CD4-positive, CD25-positive, alpha-beta regulatory T cell (primary cell): ENCODE measurements around the gene ZNRD2. TPM values are rescaled to one million over a fixed set of nuclear protein-coding genes. Genes with fewer than 3 reads are reported as not detected.

Experiments used
- ATAC-seq, 2 donors: fragments of 150-1000 bp; cut with Tn5 transposase; one replicate each; pipeline ENCODE4 v1.10.0; 2021; ENCODE audit warnings: low read depth in 2 of 2, moderate number of reproducible peaks in 2 of 2, moderate library complexity in 1 of 2
- DNase-seq, 3 donors: peaks; one replicate each; pipeline versions ENCODE4 v3.0.0 to v3.0.0-alpha.2; 2012 to 2022; ENCODE audit warnings: mixed read lengths in 1 of 3
- H3K27ac ChIP-seq: one replicate; pipeline ENCODE4 v1.7.0; 2013; ENCODE audit warnings: mild to moderate bottlenecking, low read length; ENCODE audit not compliant: insufficient read depth, poor library complexity, severe bottlenecking
- H3K27me3 ChIP-seq: one replicate; pipeline ENCODE4 v1.7.0; 2013; ENCODE audit warnings: low read length; ENCODE audit not compliant: control insufficient read depth, insufficient read depth
- H3K36me3 ChIP-seq: one replicate; pipeline ENCODE4 v1.7.0; 2013; ENCODE audit warnings: mild to moderate bottlenecking, low read length, moderate library complexity; ENCODE audit not compliant: control insufficient read depth, insufficient read depth
- H3K4me1 ChIP-seq: 2 replicates; pipeline ENCODE4 v1.7.0; 2013; ENCODE audit warnings: mild to moderate bottlenecking, low read length; ENCODE audit not compliant: insufficient read depth, control insufficient read depth, poor library complexity, severe bottlenecking
- H3K4me3 ChIP-seq: one replicate; pipeline ENCODE4 v1.7.0; 2013; ENCODE audit warnings: low read depth, mild to moderate bottlenecking, low read length, moderate library complexity
- H3K9me3 ChIP-seq, 2 experiments: 1 replicate in 1 of 2; 2 replicates in 1 of 2; pipeline ENCODE4 v1.7.0; 2013; ENCODE audit warnings: low read length in 2 of 2, mild to moderate bottlenecking in 1 of 2, moderate library complexity in 1 of 2; ENCODE audit not compliant: control insufficient read depth in 2 of 2
- H3K27ac Mint-ChIP-seq, 3 donors: one replicate each; pipeline ENCODE4 v1.8.0; 2020 to 2022; ENCODE audit warnings: mild to moderate bottlenecking in 3 of 3, mixed read lengths in 3 of 3, moderate library complexity in 2 of 3
- H3K27me3 Mint-ChIP-seq: one replicate; pipeline ENCODE4 v1.8.0; 2022; ENCODE audit warnings: mild to moderate bottlenecking, mixed read lengths
- H3K36me3 Mint-ChIP-seq: one replicate; pipeline ENCODE4 v1.8.0; 2020; ENCODE audit warnings: mixed read lengths
- H3K4me1 Mint-ChIP-seq, 4 donors: one replicate each; pipeline ENCODE4 v1.8.0; 2020 to 2022; ENCODE audit warnings: mixed read lengths in 4 of 4, mild to moderate bottlenecking in 1 of 4
- H3K4me3 Mint-ChIP-seq, 4 donors: one replicate each; pipeline ENCODE4 v1.8.0; 2020 to 2022; ENCODE audit warnings: mild to moderate bottlenecking in 4 of 4, mixed read lengths in 4 of 4, moderate library complexity in 3 of 4
- H3K9me3 Mint-ChIP-seq, 7 donors: one replicate each; pipeline ENCODE4 v1.8.0; 2020 to 2022; ENCODE audit warnings: mixed read lengths in 7 of 7, mild to moderate bottlenecking in 3 of 7, moderate library complexity in 2 of 7
- polyA plus RNA-seq, 4 donors: library from polyadenylated mRNA; unstranded; fragments of 300-500 nt; fragmentation: Illumina TruSeq; gene quantifications; one replicate each; pipeline ENCODE4 v1.2.3, GENCODE V29; 2021
- total RNA-seq: library from RNA; stranded (reverse); gene quantifications from one replicate; pipeline ENCODE4 v1.2.3, GENCODE V29; 2022

Gene ZNRD2
- total and polyA plus RNA-seq, 5 donors from 2014 or later: 34.6 to 84.7 (median 71.6) TPM

- Mint-ChIP-seq H3K27me3 (peaks cover 4% of the 10 kb centered on the region), H3K4me3 (peak overlapping the region in 2 of 4 donors; percentile 27 to 57), H3K4me1 (peaks cover 0 to 37% (median 16%) of the 10 kb centered on the region in 4 donors), H3K36me3 (peaks cover 9% of the 10 kb centered on the region), H3K9me3 (peaks cover 0 to 2% (median 0%) of the 10 kb centered on the region in 7 donors), H3K27ac (peak overlapping the region in 1 of 3 donors; percentile 6)
- Histone ChIP-seq H3K36me3 (peaks cover 55% of the 10 kb centered on the region), H3K4me3 (no peak overlapping the region), H3K9me3 (no peaks in the 10 kb centered on the region), H3K4me1 (peaks cover 23% of the 10 kb centered on the region), H3K27ac (no peak overlapping the region), H3K27me3 (no peaks in the 10 kb centered on the region)
- no peak for ATAC-seq
- DNase-seq: no peak
These were observed 49.1 kb downstream of the ZNRD2 start for GRCh38 chr11:65619281-65619928.

GRCh38 chr11:65620666-65621065 lies 50.4 kb downstream of the ZNRD2 start:
- peaks cover 23% of the 10 kb centered on the region for H3K4me1 ChIP-seq
- peaks cover 9% of the 10 kb centered on the region for H3K36me3 Mint-ChIP-seq
- peaks cover 4% of the 10 kb centered on the region for H3K27me3 Mint-ChIP-seq
- H3K4me1 Mint-ChIP-seq: peaks cover 0 to 32% (median 16%) of the 10 kb centered on the region in 4 donors
- no peak for DNase-seq
- peak overlapping the region in 1 of 4 donors; percentile 75 for H3K4me3 Mint-ChIP-seq
- no peak overlapping the region for H3K27ac ChIP-seq
- H3K27me3 ChIP-seq: no peaks in the 10 kb centered on the region
- peaks cover 61% of the 10 kb centered on the region for H3K36me3 ChIP-seq
- no peaks in the 10 kb centered on the region for H3K9me3 ChIP-seq
- no peak overlapping the region for H3K4me3 ChIP-seq
- H3K9me3 Mint-ChIP-seq: peaks cover 0 to 2% (median 0%) of the 10 kb centered on the region in 7 donors
- no peak overlapping the region for H3K27ac Mint-ChIP-seq
- no peak for ATAC-seq

GRCh38 chr11:65621460-65621859 lies 51.2 kb downstream of the ZNRD2 start:
- no peaks in the 10 kb centered on the region for H3K9me3 ChIP-seq
- no peak overlapping the region for H3K4me3 ChIP-seq
- no peaks in the 10 kb centered on the region for H3K27me3 ChIP-seq
- H3K27ac Mint-ChIP-seq: no peak overlapping the region
- H3K36me3 ChIP-seq: peaks cover 69% of the 10 kb centered on the region
- H3K4me3 Mint-ChIP-seq: peak overlapping the region in 2 of 4 donors; percentile 27 to 75
- H3K27ac ChIP-seq: no peak overlapping the region
- H3K27me3 Mint-ChIP-seq: peaks cover 1% of the 10 kb centered on the region
- peaks cover 0 to 35% (median 17%) of the 10 kb centered on the region in 4 donors for H3K4me1 Mint-ChIP-seq
- peaks cover 13% of the 10 kb centered on the region for H3K36me3 Mint-ChIP-seq
- H3K4me1 ChIP-seq: peaks cover 16% of the 10 kb centered on the region
- peaks cover 0 to 2% (median 0%) of the 10 kb centered on the region in 7 donors for H3K9me3 Mint-ChIP-seq
- DNase-seq: no peak
- ATAC-seq: no peak

Other genes starting within 250 kb of the ZNRD2 start
- 67.0 TPM for gene DPF2, start 236.6 kb upstream of the ZNRD2 start, total RNA-seq
- 10 to 100 TPM; 70.3 to 81.4 (median 74.9) TPM for gene DPF2, start 236.6 kb upstream of the ZNRD2 start, polyA plus RNA-seq
- 0.37 TPM for gene TIGD3, start 215.7 kb upstream of the ZNRD2 start, total RNA-seq
- under 1 TPM; 0.19 to 0.90 (median 0.59) TPM for gene TIGD3, start 215.7 kb upstream of the ZNRD2 start, polyA plus RNA-seq
- gene SLC25A45, start 187.8 kb upstream of the ZNRD2 start, total RNA-seq: 40.3 TPM
- gene SLC25A45, start 187.8 kb upstream of the ZNRD2 start, polyA plus RNA-seq: 10 to 100 TPM; 11.1 to 16.9 (median 13.8) TPM
- gene FRMD8, start 183.8 kb upstream of the ZNRD2 start, total RNA-seq: 47.4 TPM
- gene FRMD8, start 183.8 kb upstream of the ZNRD2 start, polyA plus RNA-seq: 10 to 100 TPM; 48.7 to 55.1 (median 53.9) TPM
- gene NEAT1, start 147.7 kb upstream of the ZNRD2 start, total RNA-seq: 890 TPM
- gene NEAT1, start 147.7 kb upstream of the ZNRD2 start, polyA plus RNA-seq: 1 to 10 TPM; 1.4 to 3.1 (median 1.9) TPM
- gene MALAT1, start 71.4 kb upstream of the ZNRD2 start, total RNA-seq: 36,047 TPM
- 1,000 to 10,000 TPM; 2,329 to 3,603 (median 2,794) TPM for gene MALAT1, start 71.4 kb upstream of the ZNRD2 start, polyA plus RNA-seq
- gene SCYL1, start 45.4 kb upstream of the ZNRD2 start, total RNA-seq: 59.0 TPM
- 10 to 100 TPM; 24.3 to 31.2 (median 29.0) TPM for gene SCYL1, start 45.4 kb upstream of the ZNRD2 start, polyA plus RNA-seq
- gene LTBP3, start 12.1 kb upstream of the ZNRD2 start, total RNA-seq: 132 TPM
- 10 to 100 TPM in 2 of 4 donors, 1 to 10 TPM in 2; 9.2 to 15.0 (median 11.9) TPM for gene LTBP3, start 12.1 kb upstream of the ZNRD2 start, polyA plus RNA-seq
- 49.4 TPM for gene FAM89B, start 2.1 kb downstream of the ZNRD2 start, total RNA-seq
- 100 to 1,000 TPM in 3 of 4 donors, 10 to 100 TPM in 1; 77.1 to 158 (median 115) TPM for gene FAM89B, start 2.1 kb downstream of the ZNRD2 start, polyA plus RNA-seq
- 143 TPM for gene EHBP1L1, start 5.6 kb downstream of the ZNRD2 start, total RNA-seq
- gene EHBP1L1, start 5.6 kb downstream of the ZNRD2 start, polyA plus RNA-seq: 10 to 100 TPM in 1 of 4 donors, 1 to 10 TPM in 3; 7.8 to 11.6 (median 8.7) TPM
- 5.5 TPM for gene KCNK7, start 25.3 kb downstream of the ZNRD2 start, total RNA-seq
- gene KCNK7, start 25.3 kb downstream of the ZNRD2 start, polyA plus RNA-seq: 1 to 10 TPM in 1 of 4 donors, under 1 TPM in 2, not detected in 1; 0.19 to 1.5 (median 0.76) TPM
- gene MAP3K11, start 43.7 kb downstream of the ZNRD2 start, total RNA-seq: 73.1 TPM
- gene MAP3K11, start 43.7 kb downstream of the ZNRD2 start, polyA plus RNA-seq: 10 to 100 TPM in 2 of 4 donors, 1 to 10 TPM in 2; 8.1 to 11.6 (median 9.8) TPM
- gene PCNX3, start 45.3 kb downstream of the ZNRD2 start, total RNA-seq: 61.3 TPM
- 1 to 10 TPM; 1.9 to 2.6 (median 2.2) TPM for gene PCNX3, start 45.3 kb downstream of the ZNRD2 start, polyA plus RNA-seq
- 200 TPM for gene SIPA1, start 67.6 kb downstream of the ZNRD2 start, total RNA-seq
- gene SIPA1, start 67.6 kb downstream of the ZNRD2 start, polyA plus RNA-seq: 10 to 100 TPM; 74.7 to 91.5 (median 83.1) TPM
- 295 TPM for gene RELA, start 92.4 kb downstream of the ZNRD2 start, total RNA-seq
- gene RELA, start 92.4 kb downstream of the ZNRD2 start, polyA plus RNA-seq: 10 to 100 TPM; 40.3 to 66.1 (median 53.3) TPM
- 127 TPM for gene KAT5, start 141.8 kb downstream of the ZNRD2 start, total RNA-seq
- 10 to 100 TPM; 45.4 to 62.7 (median 55.7) TPM for gene KAT5, start 141.8 kb downstream of the ZNRD2 start, polyA plus RNA-seq
- 28.3 TPM for gene RNASEH2C, start 150.3 kb downstream of the ZNRD2 start, total RNA-seq
- gene RNASEH2C, start 150.3 kb downstream of the ZNRD2 start, polyA plus RNA-seq: 10 to 100 TPM; 60.6 to 83.8 (median 72.6) TPM
- 16.8 TPM for gene AP5B1, start 210.5 kb downstream of the ZNRD2 start, total RNA-seq
- 10 to 100 TPM in 1 of 4 donors, 1 to 10 TPM in 3; 7.6 to 10.8 (median 9.5) TPM for gene AP5B1, start 210.5 kb downstream of the ZNRD2 start, polyA plus RNA-seq
- not detected for gene OVOL1, start 216.6 kb downstream of the ZNRD2 start, total RNA-seq
- not detected for gene OVOL1, start 216.6 kb downstream of the ZNRD2 start, polyA plus RNA-seq